Endodermal cell (in vitro differentiated cells): Measurements from ENCODE around the gene MRPS22. TPM values are rescaled to one million over a fixed set of nuclear protein-coding genes. Genes with fewer than 3 reads are reported as not detected.

Source experiments
- DNase-seq: peaks from one replicate; pipeline ENCODE4 v3.0.0-alpha.2; 2017
- H3K27ac ChIP-seq: 2 replicates; pipeline ENCODE4 v1.5.1; 2013; ENCODE audit warnings: mild to moderate bottlenecking, low read depth, low read length, moderate library complexity
- H3K27me3 ChIP-seq: 2 replicates; pipeline ENCODE4 v1.6.1; 2013; ENCODE audit warnings: mild to moderate bottlenecking, low read length, moderate library complexity; ENCODE audit not compliant: insufficient read depth, control insufficient read depth, poor library complexity, severe bottlenecking
- H3K36me3 ChIP-seq: 2 replicates; pipeline ENCODE4 v1.7.0; 2013; ENCODE audit warnings: mild to moderate bottlenecking, low read length, moderate library complexity; ENCODE audit not compliant: control insufficient read depth, insufficient read depth
- H3K4me1 ChIP-seq: one replicate; pipeline ENCODE4 v1.7.0; 2013; ENCODE audit warnings: low read length; ENCODE audit not compliant: control insufficient read depth, insufficient read depth
- H3K4me3 ChIP-seq: 2 replicates; pipeline ENCODE4 v1.5.1; 2013; ENCODE audit warnings: mild to moderate bottlenecking, low read length, moderate library complexity
- H3K9ac ChIP-seq: 2 replicates; pipeline ENCODE4 v1.6.1; 2013; ENCODE audit warnings: mild to moderate bottlenecking, low read length, moderate library complexity; ENCODE audit not compliant: poor library complexity, severe bottlenecking; ENCODE audit errors: extremely low read depth
- H3K9me3 ChIP-seq: 2 replicates; pipeline ENCODE4 v1.6.1; 2013; ENCODE audit warnings: mild to moderate bottlenecking, low read length, moderate library complexity; ENCODE audit not compliant: control insufficient read depth
- H3K27ac Mint-ChIP-seq: 2 replicates; pipeline ENCODE4 v1.8.0; 2020; ENCODE audit warnings: mixed read lengths
- H3K27me3 Mint-ChIP-seq: 2 replicates; pipeline ENCODE4 v1.8.0; 2021; ENCODE audit warnings: mild to moderate bottlenecking, mixed read lengths; ENCODE audit not compliant: insufficient read depth
- H3K36me3 Mint-ChIP-seq: 2 replicates; pipeline ENCODE4 v1.8.0; 2020; ENCODE audit warnings: low read depth, mixed read lengths
- H3K4me1 Mint-ChIP-seq: 2 replicates; pipeline ENCODE4 v1.8.0; 2020; ENCODE audit warnings: mixed read lengths
- H3K4me3 Mint-ChIP-seq: 2 replicates; pipeline ENCODE4 v1.8.0; 2020; ENCODE audit warnings: mild to moderate bottlenecking, moderate library complexity, mixed read lengths
- H3K9me3 Mint-ChIP-seq: 2 replicates; pipeline ENCODE4 v1.8.0; 2020; ENCODE audit warnings: mild to moderate bottlenecking, mixed read lengths
- WGBS, 2 experiments: methylation state at CpG; one replicate each; pipeline versions ENCODE4 v1.1.5 to v1.1.7; 2013; ENCODE audit warnings: missing lambda C conversion rate in 2 of 2, mixed read lengths in 1 of 2; ENCODE audit not compliant: insufficient coverage in 1 of 2, insufficient read length in 1 of 2; 5-methylcytosine and 5-hydroxymethylcytosine counted together
- total RNA-seq, 2 donors: library from RNA; stranded (reverse); fragmentation: NEBNext Ultra II Directional in 1 of 2; extraction: Animal tissue kit (Norgen Biotek cat#: 25700) in 1 of 2; gene quantifications; 2 replicates in 1 of 2; 3 replicates in 1 of 2; pipeline ENCODE4 v1.2.1, GENCODE V29; 2021
- TF ChIP-seq, protein P1 (sequence below): fragments of 200-600 bp; sonication (generic); conservative IDR thresholded peaks from 2 replicates; pipeline ENCODE4 v1.5.0; 2021; ENCODE audit warnings: antibody characterized with exemption, mild to moderate bottlenecking

Gene MRPS22
- total RNA-seq, 2 donors from 2014 or later = 34.8 to 38.7 TPM

DNA sequence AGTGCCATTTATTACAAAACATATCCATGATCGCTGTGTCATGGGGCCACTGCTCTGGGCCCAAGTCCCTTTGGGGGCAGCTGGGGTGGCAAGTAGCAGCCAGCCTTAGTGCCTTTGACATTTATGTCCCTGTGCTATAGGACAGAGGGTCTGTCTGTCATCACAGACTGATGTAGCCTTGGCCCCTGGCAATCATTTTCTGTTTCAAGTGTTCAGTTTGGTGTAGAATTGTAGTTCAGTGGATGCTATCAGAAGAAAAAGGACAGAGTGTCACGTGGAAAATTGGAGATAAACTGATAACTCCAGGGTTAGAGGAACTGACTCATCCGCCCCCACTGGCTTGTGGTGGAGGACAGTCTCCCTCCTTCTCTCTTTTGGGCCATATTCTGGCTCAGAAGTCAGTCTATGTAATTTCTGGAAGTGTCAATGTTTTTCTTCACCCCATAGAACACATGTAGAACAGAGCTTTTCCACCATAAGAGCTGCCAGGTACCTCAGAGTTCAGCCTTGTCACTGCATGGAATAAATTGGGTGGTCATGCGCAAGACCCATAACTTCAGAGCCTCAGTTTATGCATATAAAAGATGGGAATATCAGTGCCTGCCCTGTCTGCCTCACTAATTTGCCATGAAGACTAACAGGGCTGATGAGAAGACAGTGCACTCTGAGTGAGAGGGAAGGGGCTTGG lies 4.5 kb upstream of the MRPS22 start:
- H3K9me3 Mint-ChIP-seq = no peaks in the 10 kb centered on the region
- H3K27ac Mint-ChIP-seq = no peak overlapping the region
- H3K4me1 Mint-ChIP-seq = peaks cover 3% of the 10 kb centered on the region
- TF ChIP-seq, protein P1, sequence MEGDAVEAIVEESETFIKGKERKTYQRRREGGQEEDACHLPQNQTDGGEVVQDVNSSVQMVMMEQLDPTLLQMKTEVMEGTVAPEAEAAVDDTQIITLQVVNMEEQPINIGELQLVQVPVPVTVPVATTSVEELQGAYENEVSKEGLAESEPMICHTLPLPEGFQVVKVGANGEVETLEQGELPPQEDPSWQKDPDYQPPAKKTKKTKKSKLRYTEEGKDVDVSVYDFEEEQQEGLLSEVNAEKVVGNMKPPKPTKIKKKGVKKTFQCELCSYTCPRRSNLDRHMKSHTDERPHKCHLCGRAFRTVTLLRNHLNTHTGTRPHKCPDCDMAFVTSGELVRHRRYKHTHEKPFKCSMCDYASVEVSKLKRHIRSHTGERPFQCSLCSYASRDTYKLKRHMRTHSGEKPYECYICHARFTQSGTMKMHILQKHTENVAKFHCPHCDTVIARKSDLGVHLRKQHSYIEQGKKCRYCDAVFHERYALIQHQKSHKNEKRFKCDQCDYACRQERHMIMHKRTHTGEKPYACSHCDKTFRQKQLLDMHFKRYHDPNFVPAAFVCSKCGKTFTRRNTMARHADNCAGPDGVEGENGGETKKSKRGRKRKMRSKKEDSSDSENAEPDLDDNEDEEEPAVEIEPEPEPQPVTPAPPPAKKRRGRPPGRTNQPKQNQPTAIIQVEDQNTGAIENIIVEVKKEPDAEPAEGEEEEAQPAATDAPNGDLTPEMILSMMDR = no peak
- DNase-seq = no peak
- Histone ChIP-seq H3K9me3 (no peaks in the 10 kb centered on the region), H3K9ac (no peak overlapping the region), H3K36me3 (no peaks in the 10 kb centered on the region), H3K4me3 (no peak overlapping the region), H3K27me3 (peaks cover 53% of the 10 kb centered on the region), H3K27ac (no peak overlapping the region), H3K4me1 (peaks cover 8% of the 10 kb centered on the region)
- no peaks in the 10 kb centered on the region for H3K36me3 Mint-ChIP-seq
- H3K4me3 Mint-ChIP-seq = no peak overlapping the region
- 77 to 100% methylated on average over 2 to 4 of the region's 4 CpGs for WGBS, 2 experiments
- peaks cover 59% of the 10 kb centered on the region for H3K27me3 Mint-ChIP-seq

DNA sequence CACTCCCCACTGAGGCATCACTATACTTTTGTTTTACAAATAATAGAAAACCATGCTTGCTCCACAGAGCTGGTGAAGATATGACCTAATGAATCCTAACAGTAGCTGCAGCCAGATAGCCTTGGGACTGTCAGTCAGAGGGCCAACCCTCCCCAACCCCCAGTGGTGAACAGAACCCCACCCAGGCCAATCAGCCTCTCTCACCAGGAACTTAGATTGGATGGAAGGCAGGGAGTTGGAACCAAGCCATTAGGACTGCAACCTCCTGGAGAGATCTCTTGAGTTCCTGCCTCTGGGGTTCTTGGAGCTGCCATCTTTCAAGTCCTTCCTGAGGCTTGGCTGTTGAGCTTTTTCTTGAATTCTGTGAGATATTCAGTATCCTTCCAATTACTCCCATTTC lies 3.0 kb upstream of the MRPS22 start:
- H3K36me3 ChIP-seq = no peaks in the 10 kb centered on the region
- H3K4me3 Mint-ChIP-seq = no peak overlapping the region
- no peak overlapping the region for H3K27ac Mint-ChIP-seq
- no peaks in the 10 kb centered on the region for H3K9me3 Mint-ChIP-seq
- H3K27me3 Mint-ChIP-seq = peaks cover 57% of the 10 kb centered on the region
- peaks cover 8% of the 10 kb centered on the region for H3K4me1 ChIP-seq
- no peaks in the 10 kb centered on the region for H3K9me3 ChIP-seq
- peaks cover 3% of the 10 kb centered on the region for H3K4me1 Mint-ChIP-seq
- H3K4me3 ChIP-seq = no peak overlapping the region
- TF ChIP-seq, protein P1 = no peak
- H3K27me3 ChIP-seq = peaks cover 53% of the 10 kb centered on the region
- no peak overlapping the region for H3K27ac ChIP-seq
- H3K36me3 Mint-ChIP-seq = no peaks in the 10 kb centered on the region
- no peak overlapping the region for H3K9ac ChIP-seq
- DNase-seq = no peak

DNA sequence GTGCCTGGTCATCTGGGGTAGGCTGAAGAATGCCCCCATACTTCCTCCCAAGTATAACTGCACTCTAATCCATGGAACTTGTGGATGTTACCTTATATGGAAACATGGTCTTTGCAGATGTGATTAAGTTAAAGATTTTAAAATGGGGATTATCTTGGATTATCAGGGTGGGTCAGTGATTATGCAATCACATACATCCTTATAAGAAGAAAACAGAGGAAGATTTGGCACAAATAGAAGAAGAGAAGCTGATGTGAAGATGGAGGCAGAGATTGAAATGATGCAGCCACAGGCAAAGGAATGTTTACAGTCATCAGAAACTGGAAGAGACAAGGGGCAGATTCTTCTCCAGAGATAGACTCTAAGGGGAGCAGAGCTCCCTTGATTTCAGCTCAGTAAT lies 1.8 kb upstream of the MRPS22 start:
- Histone ChIP-seq H3K9ac (no peak overlapping the region), H3K27ac (no peak overlapping the region), H3K36me3 (peaks cover 7% of the 10 kb centered on the region), H3K27me3 (peaks cover 51% of the 10 kb centered on the region), H3K9me3 (no peaks in the 10 kb centered on the region), H3K4me1 (peaks cover 8% of the 10 kb centered on the region), H3K4me3 (no peak overlapping the region)
- Mint-ChIP-seq H3K4me3 (no peak overlapping the region), H3K36me3 (no peaks in the 10 kb centered on the region), H3K9me3 (no peaks in the 10 kb centered on the region), H3K4me1 (peaks cover 3% of the 10 kb centered on the region), H3K27me3 (peaks cover 54% of the 10 kb centered on the region), H3K27ac (no peak overlapping the region)
- TF ChIP-seq, protein P1 = no peak
- DNase-seq = no peak
